ENCODE data around the gene PSKH1.
A peak's percentile ranks its signal among the peaks of the same experiment; 100 is the strongest.
"Not testable (repeated sequence)": the region's sequence is repeated elsewhere in the genome, so short reads cannot be mapped to it uniquely, and the experiment has no call there.

The PSKH1 gene

DNA sequence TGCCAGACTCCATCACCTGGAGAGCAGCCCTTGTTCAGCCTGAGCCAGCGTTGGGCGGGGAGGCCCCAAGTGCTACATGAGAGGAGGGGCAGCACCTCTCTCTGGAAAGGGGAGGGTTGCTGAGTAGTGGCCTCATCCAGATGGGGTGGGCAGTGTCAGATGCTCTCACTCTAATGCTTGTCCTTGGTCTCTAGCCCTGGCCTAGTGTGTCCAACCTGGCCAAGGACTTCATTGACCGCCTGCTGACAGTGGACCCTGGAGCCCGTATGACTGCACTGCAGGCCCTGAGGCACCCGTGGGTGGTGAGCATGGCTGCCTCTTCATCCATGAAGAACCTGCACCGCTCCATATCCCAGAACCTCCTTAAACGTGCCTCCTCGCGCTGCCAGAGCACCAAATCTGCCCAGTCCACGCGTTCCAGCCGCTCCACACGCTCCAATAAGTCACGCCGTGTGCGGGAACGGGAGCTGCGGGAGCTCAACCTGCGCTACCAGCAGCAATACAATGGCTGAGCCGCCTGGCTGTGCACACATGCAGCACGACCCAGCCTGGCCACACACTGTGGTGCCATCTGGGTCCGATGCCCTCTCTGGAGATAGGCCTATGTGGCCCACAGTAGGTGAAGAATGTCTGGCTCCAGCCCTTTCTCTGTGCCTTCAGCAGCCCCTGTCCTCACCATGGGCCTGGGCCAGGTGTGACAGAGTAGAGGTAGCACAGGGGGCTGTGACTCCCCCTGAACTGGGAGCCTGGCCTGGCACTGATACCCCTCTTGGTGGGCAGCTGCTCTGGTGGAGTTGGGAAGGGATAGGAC is 34.3 kb downstream of the PSKH1 start:
- no peak for DNase-seq

GRCh38 chr16:67928147-67928546 is 35.1 kb downstream of the PSKH1 start:
- DNase-seq: no peak

GRCh38 chr16:67928561-67929364 is 35.7 kb downstream of the PSKH1 start:
- peak; percentile 21 for DNase-seq

DNA sequence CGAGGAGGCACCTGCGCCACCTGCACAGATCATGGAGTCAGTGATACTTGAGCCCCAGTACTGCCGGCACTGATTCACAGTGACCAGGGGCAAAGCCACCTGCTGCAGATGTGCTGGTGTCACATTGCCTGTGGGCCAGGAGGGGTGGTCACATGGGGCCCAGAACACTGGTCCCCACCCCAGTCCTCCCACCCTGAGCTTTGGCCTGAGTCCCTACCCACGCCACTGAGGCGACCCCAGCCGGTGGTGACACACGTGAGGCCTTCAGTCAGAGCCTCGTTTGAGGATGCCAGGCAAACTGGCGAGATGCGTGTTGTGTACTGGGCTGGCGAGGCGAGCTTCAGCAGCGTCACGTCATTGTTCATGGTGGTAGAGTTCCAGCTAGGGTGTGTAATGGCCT is 37.1 kb downstream of the PSKH1 start:
- no peak for DNase-seq

- DNase-seq: no peak
These were observed 37.7 kb downstream of the PSKH1 start for GRCh38 chr16:67930678-67931211.

- DNase-seq: no peak
These were observed 38.8 kb downstream of the PSKH1 start, which contains the start of gene CTRL for GRCh38 chr16:67931712-67932461. TSS of gene CTRL (minus strand) at chr16:67931862. CDS start at chr16:67931852, 10 bp downstream.

GRCh38 chr16:67932462-67932840 is 39.4 kb downstream of the PSKH1 start:
- no peak for DNase-seq

GRCh38 chr16:67933805-67934204 is 40.8 kb downstream of the PSKH1 start:
- no peak for DNase-seq

GRCh38 chr16:67934306-67935100 is 41.4 kb downstream of the PSKH1 start:
- DNase-seq: no peak

DNA sequence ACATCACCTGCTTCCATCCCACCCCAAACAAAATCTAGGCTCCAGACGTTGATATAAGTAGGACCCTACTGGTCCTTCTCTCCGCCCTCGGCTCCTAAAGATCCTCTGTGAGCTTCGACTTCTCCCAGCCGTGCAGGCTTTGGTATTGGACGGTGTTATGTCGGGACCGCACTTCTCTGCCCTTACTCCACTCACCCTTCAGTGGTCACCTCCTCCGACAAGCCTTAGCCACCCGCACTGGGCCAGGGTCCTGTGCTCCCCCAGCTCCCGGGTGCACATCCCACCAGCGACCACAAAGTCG is 42.0 kb downstream of the PSKH1 start:
- no peak for DNase-seq

- peak; percentile 91 for DNase-seq
These were observed 42.5 kb downstream of the PSKH1 start for GRCh38 chr16:67935402-67936123.

DNA sequence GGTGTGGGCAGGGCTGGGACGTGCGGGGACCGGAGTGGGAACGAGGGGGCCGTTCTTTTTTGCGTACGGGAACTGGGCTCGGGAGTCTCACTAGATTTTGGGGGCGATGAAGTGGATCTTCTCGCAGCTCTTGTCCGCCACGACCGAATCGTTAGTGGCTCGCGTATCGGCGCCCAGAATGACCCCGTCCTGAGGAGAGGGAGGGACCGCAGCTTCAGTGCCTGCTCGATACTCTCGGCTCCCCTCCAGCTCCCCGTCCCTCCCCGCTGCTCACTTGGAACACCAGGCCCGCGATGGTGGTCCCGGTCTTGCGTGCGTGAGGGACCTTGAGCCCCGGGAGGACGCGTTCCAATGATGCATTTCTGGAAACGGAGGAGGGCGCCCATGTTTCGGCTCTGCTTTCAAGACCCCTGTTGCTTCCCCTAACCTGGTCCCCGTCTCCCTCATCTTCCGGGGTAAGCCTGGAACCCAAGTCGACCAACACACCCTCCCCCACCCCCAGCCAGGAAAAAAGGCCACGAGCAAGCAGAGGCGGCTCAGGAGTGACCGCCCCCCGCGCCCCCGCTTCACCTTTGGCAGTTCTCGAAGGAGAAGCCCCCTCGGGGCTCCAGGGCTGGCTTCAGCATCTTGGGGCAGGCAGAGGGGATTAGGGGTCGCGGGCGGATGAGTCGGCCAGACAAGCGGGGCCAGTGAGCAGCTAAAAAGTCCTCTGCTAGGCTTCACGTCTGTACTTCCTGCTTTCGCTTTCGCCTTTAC is 43.2 kb downstream of the PSKH1 start, which contains the start of gene PSMB10:
TSS of gene PSMB10 (minus strand) at position 727 of the 756 bp plus-strand sequence. CDS start at position 626, 101 bp downstream.
- DNase-seq: peak; percentile 41

DNA sequence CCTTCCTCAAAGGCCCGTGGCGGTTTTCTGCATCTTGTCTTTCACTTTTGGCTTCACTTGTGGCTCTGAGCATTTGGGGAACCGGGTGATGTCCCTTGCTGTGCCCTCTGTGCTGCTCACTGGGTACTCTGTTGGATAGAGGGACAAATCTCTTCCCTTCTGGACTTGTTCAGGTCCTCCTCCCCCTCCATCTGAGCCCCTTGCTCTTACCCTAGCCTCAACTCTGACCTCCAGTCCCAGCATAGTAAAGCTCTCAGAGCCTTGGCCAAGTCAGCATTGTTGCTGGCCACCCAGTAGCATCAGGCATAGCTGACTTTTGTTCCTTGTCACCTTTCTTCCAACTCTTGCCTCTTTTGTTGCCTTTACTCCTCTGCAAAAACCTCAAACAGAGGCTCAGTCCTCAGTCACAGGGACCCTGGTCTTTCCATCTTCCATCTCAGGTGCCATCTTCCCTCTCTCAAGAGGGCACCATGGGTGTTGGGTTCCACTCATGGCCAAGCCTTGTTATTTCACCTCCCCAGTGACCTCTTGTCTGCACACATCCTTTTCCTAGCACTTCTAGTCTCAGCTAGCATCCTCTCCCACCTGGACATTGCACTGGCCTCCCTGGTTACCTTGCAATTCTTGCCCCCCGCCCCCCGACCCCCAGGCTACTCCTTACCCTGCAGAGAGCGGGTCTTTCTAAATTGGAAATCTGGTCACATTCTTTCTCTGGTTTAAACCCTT is 44.0 kb downstream of the PSKH1 start:
- no peak for DNase-seq

DNA sequence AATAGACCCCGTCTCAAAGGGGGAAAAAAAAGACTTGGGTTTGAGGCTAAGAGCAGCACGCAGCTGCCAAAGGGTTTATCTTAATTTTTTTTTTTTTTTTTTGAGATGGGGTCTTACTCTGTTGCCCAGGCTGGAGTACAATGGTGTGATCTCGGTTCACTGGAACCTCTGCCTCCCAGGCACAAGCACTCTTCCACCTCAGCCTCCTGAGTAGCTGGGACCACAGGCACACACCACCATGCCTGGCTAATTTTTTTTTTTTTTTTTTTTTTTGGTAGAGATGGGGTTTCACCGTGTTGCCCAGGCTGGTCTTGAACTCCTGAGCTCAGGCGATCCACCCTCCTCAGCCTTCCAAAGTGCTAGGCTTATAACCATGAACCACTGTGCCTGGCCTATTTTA is 44.7 kb downstream of the PSKH1 start:
- DNase-seq: not testable (repeated sequence)

DNA sequence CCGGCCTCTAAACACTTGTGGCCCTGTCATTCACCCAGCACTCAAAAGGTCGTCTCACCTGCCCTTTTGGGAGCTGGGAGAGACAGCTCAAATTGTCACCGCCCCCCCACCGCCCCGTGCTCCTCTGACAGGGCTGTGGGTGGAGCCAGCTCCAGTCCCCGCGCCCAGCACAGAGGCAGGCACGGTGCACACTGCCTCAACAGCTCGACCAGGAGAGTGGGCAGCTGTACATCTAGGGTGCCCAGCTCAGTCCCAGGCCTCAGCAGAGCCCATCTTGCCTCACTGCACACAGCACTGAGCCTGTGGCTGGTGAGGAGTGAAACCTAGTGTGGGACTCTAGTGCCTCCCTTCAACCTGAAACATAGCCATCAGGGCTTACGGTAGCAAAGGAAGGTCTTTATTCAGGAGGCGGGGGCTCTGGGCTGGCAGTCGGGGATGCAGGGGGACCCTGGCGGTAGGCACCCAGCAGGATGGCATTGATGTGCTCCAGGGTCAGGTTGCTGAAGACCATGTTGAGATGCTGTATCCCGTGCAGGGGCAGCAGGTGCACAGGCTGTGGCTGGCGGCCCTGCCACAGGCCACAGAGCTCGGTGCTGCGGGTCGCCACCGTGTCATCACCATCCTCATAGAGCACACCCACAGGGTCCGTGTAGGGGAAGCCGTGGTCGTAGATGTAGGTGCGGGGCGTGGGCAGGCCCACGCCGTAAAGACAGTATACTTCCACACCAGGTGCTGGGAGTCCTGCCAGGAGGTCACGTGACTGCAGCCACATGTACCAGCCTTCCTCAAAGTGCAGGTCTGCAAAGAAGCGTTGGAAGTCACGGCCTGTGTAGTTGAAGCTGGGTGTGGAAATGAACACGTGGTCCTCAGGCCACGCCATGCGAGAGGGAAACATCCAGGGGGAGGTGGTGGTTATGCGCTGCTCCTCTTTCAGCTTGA is 46.7 kb downstream of the PSKH1 start:
- no peak for DNase-seq

DNA sequence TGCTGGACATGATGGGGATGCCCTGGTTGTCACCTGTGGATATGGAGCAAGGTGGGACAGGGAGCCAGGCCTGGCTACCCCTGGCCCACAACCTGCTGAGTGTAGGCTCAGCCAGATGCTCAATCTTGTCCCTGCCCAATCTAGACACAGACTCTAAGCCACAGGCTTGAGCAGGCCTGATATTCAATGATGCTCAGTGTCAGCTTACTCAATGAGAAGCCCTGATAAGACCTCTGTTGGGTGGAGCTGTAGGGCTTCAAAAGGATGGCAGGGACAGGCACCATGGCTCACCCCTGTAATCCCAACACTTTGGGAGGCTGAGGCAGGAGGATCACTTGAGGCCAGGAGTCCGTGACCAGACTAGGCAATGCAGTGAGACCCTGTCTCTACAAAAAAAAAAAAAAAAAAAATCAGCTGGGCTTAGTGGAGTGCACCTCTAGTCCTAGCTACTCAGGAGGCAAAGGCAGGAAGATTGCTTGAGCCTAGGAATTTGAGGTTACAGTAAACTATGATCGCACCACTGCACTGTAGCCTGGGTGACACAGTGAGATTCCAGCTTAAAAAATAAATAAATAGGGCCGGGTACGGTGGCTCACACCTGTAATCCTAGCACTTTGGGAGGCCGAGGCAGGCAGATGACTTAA is 47.5 kb downstream of the PSKH1 start:
- no peak for DNase-seq

DNA sequence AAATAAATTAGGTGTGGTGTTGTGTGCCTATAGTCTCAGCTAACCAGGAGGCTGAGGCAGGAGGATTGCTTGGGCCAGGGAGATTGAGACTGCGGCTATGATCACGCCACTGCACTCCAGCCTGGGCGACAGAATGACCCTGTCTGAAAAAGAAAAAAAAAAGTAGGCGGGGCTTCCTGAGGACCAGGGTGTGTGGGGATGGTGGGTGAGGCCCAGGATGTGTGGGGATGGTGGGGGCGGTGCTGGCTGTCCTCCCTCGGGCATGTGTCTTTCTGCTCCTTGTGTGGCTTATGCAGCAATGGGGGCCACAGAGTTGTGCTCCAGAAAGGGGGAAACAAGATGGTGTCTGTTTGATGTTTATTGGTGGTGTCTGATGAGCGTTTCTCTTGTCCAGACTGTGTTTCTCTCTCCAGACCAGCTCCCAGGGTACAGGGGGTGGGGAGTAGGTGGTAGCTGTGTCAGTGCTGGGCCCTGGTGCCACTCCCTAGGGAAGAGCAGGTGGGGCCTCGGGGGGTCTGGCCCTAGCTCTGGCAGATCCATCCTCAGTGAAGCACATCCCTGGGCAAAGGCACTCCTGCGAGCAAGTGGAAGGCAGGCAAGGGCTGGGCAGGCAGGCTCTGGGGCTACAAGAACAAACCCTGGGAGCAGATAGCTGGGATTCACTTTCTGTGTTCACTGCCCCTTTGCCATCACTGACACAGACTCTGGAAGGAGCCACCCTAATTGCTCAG is 48.6 kb downstream of the PSKH1 start:
- no peak for DNase-seq

GRCh38 chr16:67942200-67942509 is 49.1 kb downstream of the PSKH1 start:
- DNase-seq: no peak
